HT-29 (cell line): ENCODE results near the gene SYMPK. TPM values are rescaled to one million over a fixed set of nuclear protein-coding genes. Genes with fewer than 3 reads are reported as not detected.

Experiments used
- DNase-seq: peaks from one replicate; pipeline ENCODE4 v3.0.0-alpha.2; 2015; ENCODE audit warnings: low spot score
- total RNA-seq: library from RNA; depleted of rRNA; stranded (reverse); fragments of >200 nt; shearing (Covaris generic); gene quantifications from 2 replicates; pipeline ENCODE4 v1.2.3, GENCODE V29; 2014

The SYMPK gene
- total RNA-seq, 1 experiment from 2014 or later: 117 TPM

GRCh38 chr19:45866400-45867176, 3.6 kb upstream of the SYMPK start:
- DNase-seq: no peak

- no peak for DNase-seq
Observed at GRCh38 chr19:45865269-45865948, 2.5 kb upstream of the SYMPK start.

DNA sequence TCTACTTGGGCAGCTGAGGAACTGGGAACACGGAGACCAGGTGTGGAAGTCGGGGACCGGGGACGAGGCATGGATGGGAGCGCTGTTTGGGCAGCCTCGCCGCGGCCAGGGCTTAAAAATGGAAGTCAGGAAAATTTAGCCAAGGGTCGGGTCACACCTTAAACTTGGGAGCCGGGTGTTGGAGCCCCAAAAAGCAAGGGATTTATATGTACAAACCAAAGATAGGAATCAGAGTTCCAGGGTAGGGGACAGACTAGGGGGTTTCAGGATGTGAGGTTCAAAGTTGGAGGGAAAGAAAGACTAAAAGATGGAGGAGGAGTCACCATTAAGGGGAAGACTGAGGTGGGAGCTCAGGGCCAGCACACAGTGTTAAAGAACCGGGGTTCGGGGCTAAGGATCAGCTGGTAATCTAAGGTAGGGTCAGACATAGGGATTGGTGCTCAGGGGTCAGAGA, 1.7 kb upstream of the SYMPK start:
- DNase-seq: no peak

DNA sequence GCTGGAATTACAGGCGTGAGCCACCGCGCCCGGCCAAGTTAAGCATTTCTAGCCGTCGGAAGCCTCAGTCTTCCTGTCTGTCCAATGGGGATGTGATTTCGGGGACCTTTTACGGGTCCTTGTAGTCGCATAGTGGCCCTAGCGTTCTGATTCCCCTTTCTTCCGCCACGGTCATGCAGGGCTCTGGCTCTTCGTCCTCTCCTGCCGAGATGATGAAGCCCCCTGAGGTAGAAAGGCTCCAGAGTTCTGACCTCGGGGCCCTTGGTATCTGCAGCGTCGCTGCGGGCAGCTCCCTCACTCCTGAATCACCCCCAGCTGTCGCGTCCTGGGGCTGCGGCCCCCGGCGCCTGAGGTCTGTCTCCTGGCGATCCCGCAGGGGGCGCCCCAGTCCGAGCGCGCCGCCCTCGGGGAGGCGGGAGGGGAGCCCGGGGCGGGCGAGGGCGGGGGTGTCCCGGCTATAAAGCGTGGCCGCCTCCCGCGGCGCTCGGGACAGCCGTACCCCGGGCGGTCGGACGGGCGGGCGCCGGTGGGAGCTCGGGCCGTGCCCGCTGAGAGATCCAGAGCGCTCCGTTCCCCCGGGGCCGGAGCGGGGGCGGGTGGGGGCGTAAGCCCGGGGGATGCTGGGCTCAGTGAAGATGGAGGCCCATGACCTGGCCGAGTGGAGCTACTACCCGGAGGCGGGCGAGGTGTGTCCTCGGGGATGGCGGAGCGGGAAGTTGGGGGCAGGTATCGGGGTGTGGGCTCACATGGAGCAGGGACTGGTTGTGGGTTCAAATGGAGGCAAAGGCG, 1.1 kb upstream of the SYMPK start, which contains the start of gene FOXA3:
Gene FOXA3, plus strand, starts transcription at position 487 of the 789 bp plus-strand sequence. Its CDS starts 131 bp downstream, at position 618.
- DNase-seq: peak; percentile 84

GRCh38 chr19:45863335-45863839, 440 bp upstream of the SYMPK start:
- no peak for DNase-seq

- no peak for DNase-seq
Observed at GRCh38 chr19:45862271-45862563, 730 bp downstream of the SYMPK start.

GRCh38 chr19:45860359-45861259, 2.3 kb downstream of the SYMPK start:
- no peak for DNase-seq

GRCh38 chr19:45854167-45854778, 8.7 kb downstream of the SYMPK start:
- DNase-seq: no peak

DNA sequence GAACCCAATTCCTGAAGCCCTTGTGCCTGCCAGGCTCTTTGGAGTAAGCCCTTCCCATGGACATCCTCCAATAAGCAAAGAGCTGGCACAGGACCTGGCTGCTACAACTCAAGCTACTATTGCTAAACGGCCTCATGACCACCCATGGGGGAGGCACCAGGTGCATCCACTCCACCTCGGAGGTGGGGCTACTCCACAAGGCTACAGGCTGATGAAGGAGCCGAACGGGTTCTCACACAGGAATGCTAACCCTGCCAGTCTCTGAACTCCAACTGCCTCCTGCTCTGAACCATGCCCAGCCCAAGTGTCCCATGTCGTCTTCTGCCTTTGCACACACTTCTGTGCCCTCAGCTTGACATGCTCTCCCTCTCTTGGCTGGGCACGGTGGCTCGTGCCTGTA, 10.0 kb downstream of the SYMPK start:
- DNase-seq: no peak

GRCh38 chr19:45852145-45852750, 10.7 kb downstream of the SYMPK start:
- DNase-seq: no peak

GRCh38 chr19:45848922-45849321, 14.0 kb downstream of the SYMPK start:
- DNase-seq: peak; percentile 24

DNA sequence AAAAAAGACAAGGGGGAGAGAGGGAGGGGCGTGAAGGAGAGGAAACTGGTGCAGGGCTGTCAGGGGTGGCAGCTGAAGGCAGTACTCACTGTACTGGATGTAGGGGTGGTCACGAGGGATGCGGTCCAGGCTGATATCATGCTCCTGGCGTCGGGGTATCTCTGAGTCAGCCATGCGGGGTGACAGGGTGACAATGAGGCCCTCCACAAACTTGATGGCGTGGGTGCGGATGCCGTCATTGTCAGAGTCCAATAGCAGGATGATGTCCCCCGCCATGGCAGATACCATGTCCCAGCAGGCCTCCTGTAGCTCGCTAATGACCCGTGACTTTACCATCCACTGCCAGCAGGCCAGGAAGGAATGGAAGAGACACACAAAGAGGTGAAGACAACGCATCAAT, 15.3 kb downstream of the SYMPK start:
- no peak for DNase-seq

DNA sequence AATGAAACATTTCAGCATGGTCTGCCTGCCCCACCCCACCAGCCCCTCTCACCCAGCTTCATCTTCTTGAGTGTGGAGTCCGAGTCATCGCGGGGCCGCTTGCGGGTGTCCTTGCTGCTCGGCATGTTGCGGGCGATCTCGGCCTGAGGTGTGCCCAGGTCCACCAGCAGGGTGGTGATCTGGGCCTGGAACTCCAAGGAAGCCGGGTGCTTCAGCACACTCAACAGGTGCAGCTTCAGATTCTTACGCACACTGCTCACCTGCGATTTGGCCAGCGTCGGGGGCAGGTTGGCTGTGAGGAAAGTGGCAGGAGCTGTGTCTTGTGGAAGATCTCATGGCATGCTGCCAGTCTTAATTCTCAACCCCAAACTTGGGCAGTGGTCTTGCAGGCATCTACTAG, 20.7 kb downstream of the SYMPK start:
- DNase-seq: no peak

DNA sequence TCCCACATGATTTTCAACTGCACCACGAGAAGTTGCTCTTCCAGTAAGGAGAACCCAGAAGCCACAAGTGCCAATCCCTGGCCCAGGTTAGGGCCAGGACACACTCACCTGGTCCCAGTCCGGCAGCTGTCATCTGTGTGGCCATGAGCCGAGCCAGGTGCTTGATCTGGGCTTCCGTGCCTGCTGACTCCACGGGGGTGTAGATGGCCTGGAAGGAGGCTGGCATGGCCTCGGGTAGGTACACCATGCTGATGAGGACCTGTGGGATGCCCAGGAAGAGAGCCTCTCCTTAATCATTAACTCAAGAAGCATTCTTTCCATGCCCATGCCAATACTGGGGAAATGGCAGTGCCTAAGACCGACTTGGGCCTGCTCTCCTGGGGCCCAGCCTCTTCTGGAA, 28.0 kb downstream of the SYMPK start:
- no peak for DNase-seq

GRCh38 chr19:45828945-45829344, 34.0 kb downstream of the SYMPK start:
- no peak for DNase-seq

GRCh38 chr19:45828523-45828922, 34.4 kb downstream of the SYMPK start:
- no peak for DNase-seq

- no peak for DNase-seq
Observed at GRCh38 chr19:45827459-45828093, 35.4 kb downstream of the SYMPK start.

DNA sequence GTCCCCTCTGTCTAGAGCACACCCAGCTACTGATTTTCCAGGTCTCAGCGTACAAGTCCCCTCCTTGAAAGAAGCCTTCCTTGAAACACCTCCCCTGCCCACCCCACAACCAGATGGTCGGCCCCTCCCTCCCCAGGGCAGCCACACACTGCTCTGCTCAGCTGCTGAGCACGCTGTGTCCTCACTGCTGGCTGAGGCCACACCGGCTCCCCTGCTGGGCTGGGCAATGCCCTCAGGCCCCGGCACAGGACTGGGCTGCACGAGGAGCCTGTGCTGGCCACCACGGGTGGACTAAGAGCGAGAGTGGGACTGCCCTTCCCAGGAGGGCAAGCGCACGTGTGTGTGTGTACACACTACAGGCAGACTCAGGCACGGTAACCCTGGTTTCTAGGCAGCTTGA, 36.0 kb downstream of the SYMPK start:
- no peak for DNase-seq
